HL-60/S4 treated with phorbol 12-myristate 13-acetate at 8.2 ng/mL for 4 days and 3 days (cell line): ENCODE results near the gene FCHSD2.
"Not testable (repeated sequence)": the region's sequence is repeated elsewhere in the genome, so short reads cannot be mapped to it uniquely, and the experiment has no call there.

Source experiments
- in situ Hi-C: fragments of 300-500 bp; cut with MboI; formaldehyde crosslinking; loops from 2 replicates; pipeline ENCODE4 v1.15.0; 2022; ENCODE audit warnings: low sequenced_read_pairs

The FCHSD2 gene

GRCh38 chr11:73152861-73153483 is 10.9 kb upstream of the FCHSD2 start:
- in situ Hi-C loops: no loop called here

DNA sequence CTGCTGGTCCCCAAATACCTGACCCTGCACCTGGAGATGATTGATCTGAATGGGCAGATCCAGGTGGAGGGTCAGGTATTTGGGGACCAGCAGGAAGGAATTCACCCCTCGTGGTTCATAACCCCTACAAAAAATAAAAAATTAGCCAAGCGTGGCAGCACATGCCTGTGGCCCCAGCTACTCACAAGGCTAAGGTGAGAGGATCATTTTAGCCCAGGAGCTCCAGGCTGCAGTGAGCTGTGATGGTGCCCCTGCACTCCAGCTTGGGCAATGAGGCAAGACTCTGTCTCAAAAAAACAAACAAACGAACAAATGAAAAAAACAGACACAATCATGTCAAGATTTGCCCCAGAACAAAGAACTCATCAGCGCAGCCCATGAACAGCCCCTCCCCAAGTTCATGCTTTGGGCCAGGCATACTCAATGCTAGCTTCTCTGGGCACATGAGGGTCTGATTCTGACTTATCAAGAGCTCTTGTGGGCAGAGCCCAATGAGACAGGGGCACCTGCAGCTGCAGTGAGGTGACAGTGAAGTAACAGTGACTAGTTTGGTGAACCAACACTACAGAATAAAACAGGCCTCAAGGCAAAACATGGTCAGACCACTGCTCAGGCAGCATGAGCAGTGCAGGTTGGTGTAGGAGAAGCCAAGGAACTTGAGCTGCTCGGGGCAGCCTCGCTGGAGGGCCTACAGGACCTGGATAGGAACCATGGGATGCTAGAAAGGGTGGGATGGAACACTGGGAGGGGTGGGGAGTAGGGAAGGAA is 10.2 kb upstream of the FCHSD2 start:
- in situ Hi-C loops: no loop called here

DNA sequence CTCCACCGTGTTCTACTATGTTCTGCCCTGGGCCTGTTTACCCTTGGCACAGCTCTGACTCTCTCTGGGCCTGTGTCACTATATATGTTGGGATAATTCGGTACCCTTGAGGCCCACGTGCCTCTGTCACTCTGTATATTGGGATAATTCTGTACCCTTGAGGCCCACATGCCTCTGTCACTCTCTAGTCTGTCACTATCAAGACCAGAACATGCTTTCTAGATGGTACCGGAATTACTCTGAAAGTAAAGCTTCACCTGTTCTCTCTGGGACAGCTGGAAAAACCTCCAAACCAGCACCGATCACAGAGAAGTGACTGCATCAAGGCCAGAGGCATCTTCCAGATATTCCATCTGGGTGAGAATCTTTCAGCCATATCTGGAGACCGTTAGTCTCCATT is 9.3 kb upstream of the FCHSD2 start:
- in situ Hi-C loops: no loop called here

DNA sequence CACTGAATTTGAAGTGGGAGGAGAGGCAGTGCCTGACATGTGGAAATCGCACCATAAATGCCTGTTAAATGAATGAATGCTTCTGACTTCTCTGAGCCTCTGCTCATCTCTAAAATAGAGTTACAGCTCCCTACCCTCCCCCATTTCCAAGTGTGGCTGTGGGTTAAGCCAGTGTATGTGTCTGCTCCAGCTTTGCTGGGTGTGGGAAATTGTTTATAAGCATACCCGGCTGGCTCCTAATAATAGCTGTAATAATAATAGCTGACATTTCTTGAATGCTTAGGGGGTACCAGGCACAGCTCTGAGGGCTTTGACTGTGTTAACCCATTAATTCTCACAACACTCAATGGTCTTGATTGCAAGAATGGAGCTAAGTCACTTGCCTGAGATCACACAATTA is 7.0 kb upstream of the FCHSD2 start:
- in situ Hi-C loops: no loop called here

DNA sequence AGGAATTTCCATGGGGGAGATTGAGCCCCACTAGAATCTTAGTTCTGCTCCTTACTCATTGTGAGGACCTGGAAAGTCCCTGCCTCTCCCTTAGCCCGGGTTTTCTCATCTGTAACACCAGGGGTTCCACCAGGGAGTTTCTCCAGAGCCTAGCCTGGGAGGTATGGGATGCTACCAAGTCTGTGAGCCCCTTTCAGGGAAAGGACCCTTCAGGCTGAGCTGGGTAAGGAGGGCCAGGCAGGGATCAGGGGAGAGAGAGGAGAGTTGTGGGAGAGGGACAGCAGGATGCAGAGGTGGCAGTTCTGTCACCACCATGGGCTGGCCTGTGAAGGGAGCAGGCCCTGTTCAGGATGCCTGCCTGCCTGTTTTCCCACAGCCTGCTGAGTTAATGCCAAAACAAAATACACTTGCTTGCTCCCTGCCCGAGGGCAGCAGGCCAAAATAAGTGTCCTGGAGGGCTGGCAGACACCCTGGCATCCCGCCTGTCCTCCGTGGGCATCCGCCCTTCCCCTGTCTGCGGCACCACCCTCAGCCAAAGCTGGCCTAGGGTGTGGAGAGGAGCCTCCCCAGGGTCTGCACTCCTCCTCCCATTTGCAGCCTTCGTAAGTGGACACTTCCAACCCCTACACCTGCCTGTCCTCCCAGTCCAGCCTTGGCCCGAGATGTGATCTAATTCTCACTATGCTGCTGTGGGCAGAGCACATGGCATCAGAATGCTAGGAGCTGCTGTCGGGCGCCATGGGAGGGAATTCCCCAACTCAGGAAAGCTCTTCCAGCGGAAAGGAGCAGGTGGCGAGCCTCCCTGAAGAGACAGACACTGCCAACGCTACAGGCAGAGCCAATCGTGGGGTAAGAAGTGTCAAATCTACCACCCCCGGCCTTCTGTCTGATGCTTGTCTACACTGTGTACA is 5.9 kb upstream of the FCHSD2 start:
- in situ Hi-C loops: no loop called here

GRCh38 chr11:73145986-73146575 is 4.0 kb upstream of the FCHSD2 start:
- in situ Hi-C loops: no loop called here

- in situ Hi-C loops: no loop called here
These were observed 1.2 kb upstream of the FCHSD2 start for GRCh38 chr11:73143126-73143838.

DNA sequence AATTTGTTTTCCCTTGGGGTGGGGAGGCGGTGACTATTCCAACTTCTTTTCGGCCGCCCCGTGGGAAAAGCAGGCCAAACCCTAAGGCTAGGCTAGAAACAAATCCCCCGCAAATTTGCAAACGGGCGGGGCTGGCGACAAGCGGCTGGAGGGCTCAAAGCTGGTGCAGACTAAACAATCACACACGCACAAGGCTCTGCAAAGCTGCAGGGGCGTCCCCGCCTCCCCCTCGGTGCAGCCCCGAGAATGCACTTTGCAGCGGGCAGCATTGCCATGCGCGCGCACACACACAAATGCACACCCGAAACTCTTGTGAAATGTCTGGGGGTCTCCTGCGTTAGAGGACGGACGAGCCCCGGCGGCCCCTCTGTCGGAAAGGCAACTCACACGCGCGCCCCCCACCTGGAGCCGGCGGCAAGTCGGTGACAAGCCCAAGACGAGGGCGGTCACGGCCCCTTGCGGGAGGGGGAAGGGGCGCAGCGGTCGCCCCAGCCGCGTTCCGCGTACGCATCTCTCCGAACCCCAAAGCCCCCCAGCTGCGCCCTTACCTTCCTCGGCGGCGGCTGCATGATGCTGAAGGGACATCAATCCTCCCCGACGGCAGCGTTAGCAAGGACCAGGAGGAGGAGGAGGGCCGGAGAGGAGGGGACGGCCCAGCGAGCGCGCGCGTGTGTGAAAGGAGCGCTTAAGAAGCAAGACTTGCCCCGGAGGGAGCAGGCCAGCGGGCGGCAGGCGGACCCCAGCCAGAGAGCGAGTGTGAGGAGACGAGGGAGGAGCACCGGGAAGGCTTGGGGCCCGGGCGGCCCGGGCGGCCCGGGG is 600 bp downstream of the FCHSD2 start:
- in situ Hi-C loops: no loop called here

DNA sequence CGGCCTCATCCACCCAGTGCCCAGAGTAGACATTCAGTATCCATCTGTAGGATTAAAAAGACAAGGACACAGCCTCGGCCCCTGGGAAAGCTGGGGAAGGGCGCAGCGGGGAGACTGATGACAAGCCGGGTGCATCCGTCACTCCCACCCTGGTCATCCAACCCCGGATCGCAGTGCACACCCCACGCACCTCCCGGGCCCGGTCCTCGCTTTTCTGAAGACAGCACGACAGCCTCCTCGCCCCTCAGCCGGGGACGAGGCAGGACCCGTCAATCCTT is 1.1 kb downstream of the FCHSD2 start:
- in situ Hi-C loops: no loop called here

DNA sequence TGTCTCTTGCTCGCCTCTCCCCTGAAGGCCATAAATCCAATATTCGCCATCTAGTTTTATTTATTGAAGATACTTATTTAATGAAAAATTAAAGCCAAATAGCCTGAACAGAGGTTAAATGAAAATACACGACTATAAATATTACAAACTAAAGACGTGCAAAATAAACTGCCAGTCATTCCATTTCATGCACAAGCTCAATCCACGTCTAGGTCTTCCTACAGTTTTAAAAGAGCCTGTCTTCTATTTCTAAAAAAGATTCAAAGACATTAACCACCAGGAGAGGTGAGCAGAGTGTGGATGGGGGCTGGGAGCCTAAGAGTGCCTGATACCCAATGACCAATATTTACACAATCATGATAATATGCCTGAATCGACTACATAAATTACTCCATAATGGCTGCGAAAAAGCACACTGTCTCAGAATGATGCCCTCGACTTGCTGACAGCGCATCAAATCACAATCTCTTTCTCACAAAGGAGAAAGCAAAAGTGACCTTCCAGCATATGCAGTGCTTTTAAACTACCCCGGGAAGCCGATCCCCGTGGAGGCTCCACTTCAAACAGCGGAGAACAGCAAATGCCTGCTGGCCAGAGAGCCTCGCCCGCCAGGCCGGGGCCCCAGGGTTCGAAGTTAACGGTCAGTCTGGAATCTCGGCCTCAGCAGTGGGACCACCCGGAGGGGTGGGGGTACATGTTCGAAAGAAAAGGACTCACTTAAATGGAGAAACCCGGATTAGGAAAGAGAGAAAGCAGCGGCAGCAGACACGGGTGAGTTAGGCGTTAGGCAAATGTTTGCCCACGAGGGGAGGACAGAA is 1.7 kb downstream of the FCHSD2 start:
- in situ Hi-C loops: no loop called here

DNA sequence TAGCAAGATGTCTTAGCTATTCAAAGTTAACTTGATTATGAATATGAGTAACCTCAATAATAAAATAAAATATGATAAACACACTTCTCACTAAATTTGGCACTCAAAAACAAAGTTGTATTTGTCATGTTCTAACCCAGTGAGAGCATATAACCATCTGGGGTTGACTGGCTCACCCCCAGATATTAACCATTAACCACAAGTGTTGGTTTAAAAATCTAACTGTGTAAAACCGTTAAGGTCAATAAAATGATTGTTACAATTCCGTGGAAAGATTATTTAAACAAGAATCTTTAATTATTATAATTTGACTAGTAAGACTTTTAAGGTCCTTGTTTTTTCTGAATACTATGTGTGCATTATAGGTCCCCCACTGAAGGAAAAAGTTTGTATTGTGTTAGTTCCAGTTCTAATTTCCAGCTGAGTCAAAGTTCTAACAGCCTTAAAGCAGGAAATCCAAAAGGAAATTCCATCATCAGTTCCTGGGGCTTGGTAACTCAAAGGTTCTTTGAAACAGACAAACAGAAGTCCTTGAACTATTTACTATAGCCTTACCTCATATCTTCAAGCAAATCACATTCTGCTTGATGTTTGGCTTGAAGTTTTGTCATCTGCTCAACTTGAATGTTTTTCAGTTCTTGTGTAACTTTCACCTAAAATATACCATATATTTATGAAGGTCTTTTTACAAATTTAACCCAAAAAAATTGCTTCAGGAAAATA is 2.5 kb downstream of the FCHSD2 start:
- in situ Hi-C loops: no loop called here

DNA sequence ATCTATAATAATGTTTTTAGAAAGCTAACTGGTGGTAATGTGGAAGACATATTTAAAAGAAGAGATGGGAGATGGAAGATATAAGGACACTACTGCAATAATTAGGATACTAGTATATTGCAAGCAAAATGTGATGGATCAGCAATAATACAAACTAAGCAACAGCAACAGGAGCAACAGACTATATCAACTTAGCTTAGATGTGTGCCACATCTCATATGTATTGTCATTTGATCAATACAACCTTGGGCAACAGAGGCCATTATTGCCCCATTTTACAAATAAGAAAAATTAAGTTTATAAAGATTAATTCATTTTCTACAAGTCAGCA is 4.2 kb downstream of the FCHSD2 start:
- in situ Hi-C loops: no loop called here

- in situ Hi-C loops: no loop called here
These were observed 4.7 kb downstream of the FCHSD2 start for GRCh38 chr11:73137262-73137943.

DNA sequence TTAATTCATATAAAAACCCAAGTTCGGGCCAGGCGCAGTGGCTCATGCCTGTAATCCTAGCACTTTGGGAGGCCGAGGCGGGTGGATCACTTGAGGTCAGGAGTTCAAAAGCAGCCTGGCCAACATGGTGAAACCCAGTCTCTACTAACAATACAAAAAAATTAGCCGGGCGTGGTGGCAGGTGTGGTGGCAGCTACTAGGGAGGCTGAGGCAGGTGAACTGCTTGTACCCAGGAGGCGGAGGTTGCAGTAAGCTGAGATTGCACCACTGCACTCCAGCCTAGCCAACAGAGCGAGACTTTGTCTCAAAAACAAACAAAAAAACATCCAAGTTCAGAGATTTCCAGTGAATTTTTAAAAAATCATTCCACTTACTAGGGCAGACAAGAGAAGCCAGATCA is 5.4 kb downstream of the FCHSD2 start:
- in situ Hi-C loops: not testable (repeated sequence)

DNA sequence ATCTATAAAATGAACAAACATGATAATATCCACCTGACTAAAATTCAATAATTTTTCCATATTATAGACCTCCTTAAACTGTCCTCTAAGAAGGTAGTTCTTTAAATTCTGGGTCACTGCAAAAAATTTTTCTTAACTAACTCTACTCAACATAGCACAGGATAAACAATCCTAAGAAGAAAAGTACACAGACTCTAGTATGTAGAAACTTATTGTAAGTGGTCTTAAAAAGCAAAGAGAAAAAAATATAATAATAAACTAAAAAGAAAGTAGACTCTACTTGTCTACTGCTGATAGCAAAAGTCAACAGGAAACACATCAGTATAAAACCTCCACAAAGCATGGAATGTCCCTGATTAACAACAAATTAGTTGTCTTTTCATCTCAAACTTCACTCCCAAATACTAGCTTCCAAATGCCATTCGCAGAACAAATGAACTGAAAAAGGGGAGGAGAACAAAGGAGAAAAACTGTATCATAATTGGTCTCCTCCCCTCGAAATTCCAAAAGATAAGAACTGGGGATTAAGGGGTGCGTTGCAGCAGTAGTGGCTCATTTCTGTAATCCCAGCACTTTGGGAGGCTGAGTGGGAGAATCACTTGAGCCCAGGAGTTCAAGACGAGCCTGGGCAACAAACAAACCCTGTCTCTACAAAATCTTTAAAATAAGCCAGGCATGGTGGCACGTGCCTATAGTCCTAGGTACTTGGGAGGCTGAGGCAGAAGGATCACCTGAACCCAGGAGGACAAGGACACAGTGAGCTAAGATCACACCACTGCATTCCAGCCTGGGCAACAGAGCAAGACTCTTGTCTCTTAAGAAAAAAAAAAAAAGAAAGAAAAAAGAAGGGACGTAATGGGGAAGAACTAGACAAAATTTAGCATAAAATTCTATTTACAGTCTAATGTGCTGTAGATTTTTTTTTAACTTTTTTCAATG is 6.5 kb downstream of the FCHSD2 start:
- in situ Hi-C loops: no loop called here

GRCh38 chr11:73132349-73132748 is 9.8 kb downstream of the FCHSD2 start:
- in situ Hi-C loops: not testable (repeated sequence)

DNA sequence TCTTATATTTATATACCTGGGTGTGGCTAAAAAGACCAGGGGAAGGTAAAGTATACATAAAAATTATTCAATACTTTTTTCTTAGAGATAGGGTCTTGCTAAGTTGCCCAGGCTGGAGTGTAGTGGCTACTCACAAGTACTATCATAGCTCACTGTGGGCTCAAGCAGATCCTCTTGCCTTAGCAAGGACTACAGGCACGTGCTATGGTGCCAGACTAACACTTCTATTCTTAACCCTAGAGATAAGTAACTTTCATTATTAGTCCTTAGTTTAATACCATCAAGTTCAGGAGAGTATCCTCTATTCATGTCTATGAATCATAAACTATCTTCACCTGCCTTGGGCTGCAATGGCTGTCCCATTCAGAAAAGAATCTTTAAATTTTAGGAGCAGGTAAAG is 11.9 kb downstream of the FCHSD2 start:
- in situ Hi-C loops: no loop called here
